Lung microvascular endothelial cell (primary cell): ENCODE measurements around the gene IL17REL. TPM values are rescaled to one million over a fixed set of nuclear protein-coding genes. Genes with fewer than 3 reads are reported as not detected.

ENCODE experiments used
- DNase-seq, 2 donors: peaks; one replicate each; pipeline versions ENCODE4 v3.0.0 to v3.0.0-alpha.2; 2010; ENCODE audit warnings: low read depth in 2 of 2
- total RNA-seq: library from RNA; depleted of rRNA; stranded (reverse); fragments of >200 nt; gene quantifications from 2 replicates; pipeline ENCODE4 v1.2.1, GENCODE V29; 2014

The IL17REL gene
- total RNA-seq, 1 donor from 2014 or later = not detected

GRCh38 chr22:50022171-50022819 lies 9.7 kb upstream of the IL17REL start:
- no peak for DNase-seq

- no peak for DNase-seq
Measured at GRCh38 chr22:50020606-50021005, 8.0 kb upstream of the IL17REL start.

- DNase-seq = no peak
Measured at GRCh38 chr22:50019316-50019715, 6.8 kb upstream of the IL17REL start.

GRCh38 chr22:50018608-50019285 lies 6.2 kb upstream of the IL17REL start:
- peak in 1 of 2 donors; percentile 57 for DNase-seq

GRCh38 chr22:50017701-50018224 lies 5.2 kb upstream of the IL17REL start:
- no peak for DNase-seq

- no peak for DNase-seq
Measured at GRCh38 chr22:50016988-50017700, 4.6 kb upstream of the IL17REL start.

GRCh38 chr22:50016308-50016987 lies 3.9 kb upstream of the IL17REL start:
- DNase-seq = no peak

- DNase-seq = no peak
Measured at GRCh38 chr22:50015451-50016307, 3.1 kb upstream of the IL17REL start.

GRCh38 chr22:50014655-50015401 lies 2.3 kb upstream of the IL17REL start:
- peak in 1 of 2 donors; percentile 24 for DNase-seq

GRCh38 chr22:50014053-50014501 lies 1.5 kb upstream of the IL17REL start:
- no peak for DNase-seq

GRCh38 chr22:50011447-50012210 lies 936 bp downstream of the IL17REL start:
- no peak for DNase-seq

GRCh38 chr22:50010676-50011446 lies 1.7 kb downstream of the IL17REL start:
- DNase-seq = no peak

- DNase-seq = no peak
Measured at GRCh38 chr22:50009765-50010675, 2.5 kb downstream of the IL17REL start.

GRCh38 chr22:50009251-50009650 lies 3.3 kb downstream of the IL17REL start:
- DNase-seq = no peak

- DNase-seq = no peak
Measured at GRCh38 chr22:50008151-50009040, 4.2 kb downstream of the IL17REL start.

GRCh38 chr22:50007057-50007511 lies 5.5 kb downstream of the IL17REL start:
- DNase-seq = no peak
